HG03558 (cell line): Measurements from ENCODE around the gene PRSS37.

Source experiments
- ATAC-seq: cut with Tn5 transposase; IDR thresholded peaks from one replicate; pipeline ENCODE4 v1.9.1; 2021; ENCODE audit warnings: moderate number of reproducible peaks; ENCODE audit not compliant: unreplicated experiment; ENCODE audit errors: extremely low read depth

The PRSS37 gene

GRCh38 chr7:141789917-141790316 lies 51.4 kb downstream of the PRSS37 start, which contains the start of gene TAS2R5:
Gene TAS2R5 (plus strand): TSS chr7:141790217. CDS start chr7:141790362, 145 bp downstream.
- no peak for ATAC-seq

GRCh38 chr7:141788296-141788695 lies 53.0 kb downstream of the PRSS37 start:
- ATAC-seq, result no peak
